ENCODE results near the gene CFC1B. TPM values are rescaled to one million over a fixed set of nuclear protein-coding genes. Genes with fewer than 3 reads are reported as not detected.

The CFC1B gene
- total RNA-seq, 4 donors from 2014 or later = not detected

Small RNA genes within 50 kb of the gene (small RNA-seq; reads per million reads assigned to genes)
- gene RF00017 (0 reads per million in 4 donors), gene RNU6-473P (0 reads per million in 4 donors)

Other genes with a start within 250 kb of the CFC1B start
- gene IMP4, start 178.3 kb upstream of the CFC1B start, total RNA-seq = 100 to 1,000 TPM in 3 of 4 donors, 10 to 100 TPM in 1; 78.8 to 143 (median 113) TPM
- 10 to 100 TPM; 34.6 to 53.8 (median 39.1) TPM for gene PTPN18, start 165.2 kb upstream of the CFC1B start, total RNA-seq
- under 1 TPM in 1 of 4 donors, not detected in 3; 0.04 TPM for gene POTEI, start 11.9 kb upstream of the CFC1B start, total RNA-seq
- gene CFC1, start 78.4 kb downstream of the CFC1B start, total RNA-seq = under 1 TPM in 1 of 4 donors, not detected in 3; 0.54 TPM
- gene POTEJ, start 90.2 kb downstream of the CFC1B start, total RNA-seq = not detected
- not detected for gene GPR148, start 207.8 kb downstream of the CFC1B start, total RNA-seq
- gene AMER3, start 234.3 kb downstream of the CFC1B start, total RNA-seq = under 1 TPM in 1 of 4 donors, not detected in 3; 0.27 TPM

Data from gastroesophageal sphincter (tissue), 4 donors.